Activated CD8-positive, alpha-beta memory T cell treated with anti-CD3 and anti-CD28 coated beads for 4 hours (primary cell): ENCODE data around the gene DHRS11.
"Not testable (repeated sequence)": the region's sequence is repeated elsewhere in the genome, so short reads cannot be mapped to it uniquely, and the experiment has no call there.

Experiments
- DNase-seq, 2 donors: peaks; one replicate each; pipeline ENCODE4 v3.0.0-alpha.2; 2020; ENCODE audit warnings: low read depth in 2 of 2

DHRS11 gene

GRCh38 chr17:36593656-36594316 lies 2.1 kb downstream of the DHRS11 start:
- DNase-seq = no peak

- DNase-seq = no peak
These were observed 3.1 kb downstream of the DHRS11 start for GRCh38 chr17:36594626-36595401.

GRCh38 chr17:36597226-36597625 lies 5.5 kb downstream of the DHRS11 start:
- no peak for DNase-seq

- no peak for DNase-seq
These were observed 6.4 kb downstream of the DHRS11 start for GRCh38 chr17:36597866-36598777.

- no peak for DNase-seq
These were observed 7.3 kb downstream of the DHRS11 start for GRCh38 chr17:36598951-36599401.

- DNase-seq = no peak
These were observed 8.0 kb downstream of the DHRS11 start for GRCh38 chr17:36599546-36600250.

- no peak for DNase-seq
These were observed 8.8 kb downstream of the DHRS11 start for GRCh38 chr17:36600465-36600864.

GRCh38 chr17:36600936-36601302 lies 9.2 kb downstream of the DHRS11 start:
- no peak for DNase-seq

GRCh38 chr17:36601303-36602029 lies 9.8 kb downstream of the DHRS11 start, which contains the start of gene MRM1:
MRM1 (plus strand) TSS chr17:36601583; CDS start chr17:36601811, 228 bp downstream.
- DNase-seq = peak; percentile 87 to 88

GRCh38 chr17:36602030-36602748 lies 10.5 kb downstream of the DHRS11 start:
- DNase-seq = no peak

- DNase-seq = peak; percentile 48 to 59
These were observed 11.3 kb downstream of the DHRS11 start for GRCh38 chr17:36602924-36603384.

GRCh38 chr17:36605028-36605427 lies 13.3 kb downstream of the DHRS11 start:
- not testable (repeated sequence) for DNase-seq

GRCh38 chr17:36608280-36608679 lies 16.6 kb downstream of the DHRS11 start:
- no peak for DNase-seq

GRCh38 chr17:36608794-36609497 lies 17.3 kb downstream of the DHRS11 start:
- DNase-seq = no peak

- no peak for DNase-seq
These were observed 17.8 kb downstream of the DHRS11 start for GRCh38 chr17:36609498-36609862.

- DNase-seq = no peak
These were observed 18.8 kb downstream of the DHRS11 start for GRCh38 chr17:36610474-36610873.

GRCh38 chr17:36611345-36612072 lies 19.8 kb downstream of the DHRS11 start:
- no peak for DNase-seq

- no peak for DNase-seq
These were observed 20.6 kb downstream of the DHRS11 start for GRCh38 chr17:36612323-36612722.

- no peak for DNase-seq
These were observed 21.5 kb downstream of the DHRS11 start for GRCh38 chr17:36613155-36613554.
